HEK293 (cell line): ENCODE data around the gene RGS11.

Source experiments
- CTCF ChIA-PET: fragments of 350-600 bp; formaldehyde crosslinking; extraction: SDS; loops from one replicate; lab custom pipeline; 2021; ENCODE audit warnings: antibody characterized with exemption; lab: Yijun Ruan, JAX
- POLR2A ChIA-PET: fragments of 300-600 bp; formaldehyde crosslinking; extraction: SDS; loops from one replicate; lab custom pipeline; 2020; ENCODE audit warnings: antibody characterized with exemption, inconsistent platforms; lab: Yijun Ruan, JAX
- H3K27ac ChIP-seq: fragments of 200-500 bp; sonication (Bioruptor generic); 2 replicates; pipeline ENCODE4 v1.5.1; 2014; ENCODE audit warnings: low read depth, low read length, control low read depth, inconsistent platforms; ENCODE audit errors: extremely low read depth
- H3K36me3 ChIP-seq, 2 experiments: fragments of 200-500 bp in 1 of 2; sonication (Bioruptor generic) in 1 of 2; 1 replicate in 1 of 2; 2 replicates in 1 of 2; pipeline ENCODE4 v1.5.1; 2014 to 2017; ENCODE audit warnings: inconsistent platforms in 2 of 2, low read length in 2 of 2; ENCODE audit not compliant: control insufficient read depth in 2 of 2, insufficient read depth in 1 of 2
- H3K4me1 ChIP-seq: fragments of 200-500 bp; sonication (Bioruptor generic); 2 replicates; pipeline ENCODE4 v1.5.1; 2014; ENCODE audit warnings: mild to moderate bottlenecking, low read length, inconsistent platforms; ENCODE audit not compliant: control insufficient read depth, insufficient read depth
- H3K4me3 ChIP-seq: 2 replicates; pipeline ENCODE4 v1.5.1; 2011; ENCODE audit warnings: low read depth, mild to moderate bottlenecking, control low read depth, low read length, moderate library complexity
- H3K9me3 ChIP-seq: fragments of 200-500 bp; sonication (Bioruptor generic); 2 replicates; pipeline ENCODE4 v1.5.1; 2014; ENCODE audit warnings: low read depth, low read length, inconsistent platforms; ENCODE audit not compliant: control insufficient read depth, insufficient read depth
- EGR2 ChIP-seq: fragments of 450-650 bp; formaldehyde crosslinking; IDR thresholded peaks from 2 replicates; pipeline ENCODE4 v1.5.1; 2016; ENCODE audit warnings: low read depth, missing biosample characterization, missing genetic modification characterization
- GLIS1 ChIP-seq: fragments of 450-650 bp; formaldehyde crosslinking; IDR thresholded peaks from 2 replicates; pipeline ENCODE4 v1.5.1; 2016; ENCODE audit warnings: missing biosample characterization, missing genetic modification characterization
- REPIN1 ChIP-seq: fragments of 450-650 bp; formaldehyde crosslinking; IDR thresholded peaks from 2 replicates; pipeline ENCODE4 v1.5.1; 2017; ENCODE audit warnings: missing biosample characterization, missing genetic modification characterization, low read depth
- ZBTB20 ChIP-seq: fragments of 450-650 bp; formaldehyde crosslinking; IDR thresholded peaks from 2 replicates; pipeline ENCODE4 v1.5.1; 2016; ENCODE audit warnings: missing biosample characterization, missing genetic modification characterization
- ZBTB8A ChIP-seq: fragments of 450-650 bp; formaldehyde crosslinking; IDR thresholded peaks from 2 replicates; pipeline ENCODE4 v1.5.1; 2016; ENCODE audit warnings: missing biosample characterization, missing genetic modification characterization
- ZEB2 ChIP-seq: fragments of 450-650 bp; formaldehyde crosslinking; IDR thresholded peaks from 2 replicates; pipeline ENCODE4 v1.5.1; 2016; ENCODE audit warnings: missing biosample characterization, missing genetic modification characterization
- ZFHX2 ChIP-seq: fragments of 450-650 bp; formaldehyde crosslinking; conservative IDR thresholded peaks from 2 replicates; pipeline ENCODE4 v1.5.1; 2016; ENCODE audit warnings: missing biosample characterization, missing genetic modification characterization
- ZNF214 ChIP-seq: fragments of 450-650 bp; formaldehyde crosslinking; IDR thresholded peaks from 2 replicates; pipeline ENCODE4 v1.5.1; 2017; ENCODE audit warnings: missing biosample characterization, mild to moderate bottlenecking, missing genetic modification characterization, borderline replicate concordance
- ZNF223 ChIP-seq: fragments of 450-650 bp; formaldehyde crosslinking; IDR thresholded peaks from 2 replicates; pipeline ENCODE4 v1.5.1; 2016; ENCODE audit warnings: missing biosample characterization, missing genetic modification characterization
- ZNF658 ChIP-seq: fragments of 450-650 bp; formaldehyde crosslinking; IDR thresholded peaks from 2 replicates; pipeline ENCODE4; 2016; ENCODE audit warnings: missing biosample characterization, missing genetic modification characterization
- ZNF768 ChIP-seq: fragments of 450-650 bp; formaldehyde crosslinking; IDR thresholded peaks from 2 replicates; pipeline ENCODE4 v1.5.1; 2018; ENCODE audit warnings: missing biosample characterization, mild to moderate bottlenecking, missing genetic modification characterization
- ZNF791 ChIP-seq: fragments of 450-650 bp; formaldehyde crosslinking; IDR thresholded peaks from 2 replicates; pipeline ENCODE4 v1.5.1; 2016; ENCODE audit warnings: missing biosample characterization, missing genetic modification characterization
- TF ChIP-seq, protein P1 (sequence below): fragments of 450-650 bp; formaldehyde crosslinking; IDR thresholded peaks from 2 replicates; pipeline ENCODE4 v1.5.1; 2017; ENCODE audit warnings: missing biosample characterization, missing genetic modification characterization
- TF ChIP-seq, protein P2 (sequence below): fragments of 450-650 bp; formaldehyde crosslinking; IDR thresholded peaks from 2 replicates; pipeline ENCODE4 v1.5.1; 2016; ENCODE audit warnings: missing biosample characterization, missing genetic modification characterization
- TF ChIP-seq, protein P3 (sequence below): fragments of 450-650 bp; formaldehyde crosslinking; IDR thresholded peaks from 2 replicates; pipeline ENCODE4 v1.5.1; 2017; ENCODE audit warnings: missing biosample characterization, missing genetic modification characterization
- TF ChIP-seq, protein P4 (sequence below): fragments of 450-650 bp; formaldehyde crosslinking; IDR thresholded peaks from 2 replicates; pipeline ENCODE4 v1.5.1; 2016; ENCODE audit warnings: missing biosample characterization, missing genetic modification characterization, borderline replicate concordance

Gene RGS11

DNA sequence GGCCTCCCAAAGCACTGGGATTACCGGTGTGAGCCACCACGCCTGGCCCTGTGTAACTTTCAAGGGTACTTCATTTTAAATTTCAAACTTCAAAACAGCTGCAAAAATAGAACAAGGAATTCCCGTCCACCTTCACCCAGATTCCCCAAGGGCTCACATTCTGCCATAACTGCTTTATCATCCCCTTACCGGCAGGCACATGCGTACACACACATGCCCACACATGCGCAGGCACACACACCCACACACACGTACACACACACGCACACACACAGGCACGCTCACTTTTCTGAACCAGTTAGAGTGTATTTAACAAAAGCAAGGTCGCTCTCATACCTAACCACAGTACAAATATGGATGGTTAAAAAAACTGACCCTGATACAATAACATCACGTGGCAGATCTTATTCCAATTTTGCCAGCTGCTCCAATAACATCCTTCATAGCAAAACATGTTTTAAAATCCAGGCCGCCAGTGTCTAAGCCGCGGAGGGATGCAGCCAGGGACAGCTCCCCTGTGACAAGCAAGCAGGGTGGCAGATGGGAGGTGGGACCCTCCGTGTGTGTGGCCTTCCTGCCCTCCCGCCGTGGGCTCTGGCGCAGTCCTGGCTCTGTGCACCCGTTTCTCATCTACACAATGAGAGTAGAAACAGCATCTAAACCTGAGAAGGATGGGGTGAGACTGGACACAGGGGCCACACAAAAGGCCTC lies 30.3 kb upstream of the RGS11 start:
- CTCF ChIA-PET: no interaction called here
- POLR2A ChIA-PET: no interaction called here
- H3K4me1 ChIP-seq: no peaks in the 10 kb centered on the region
- H3K9me3 ChIP-seq: no peaks in the 10 kb centered on the region
- H3K27ac ChIP-seq: no peak overlapping the region
- H3K36me3 ChIP-seq: peaks cover 0 to 64% of the 10 kb centered on the region in 2 experiments; a peak in 2 of 3 replicates
- TF ChIP-seq EGR2 (tag by site-specific recombination) (peak; percentile 84), ZFHX2 (tag by site-specific recombination) (peak; percentile 91), ZEB2 (tag by site-specific recombination) (no peak)
- TF ChIP-seq, protein P1, sequence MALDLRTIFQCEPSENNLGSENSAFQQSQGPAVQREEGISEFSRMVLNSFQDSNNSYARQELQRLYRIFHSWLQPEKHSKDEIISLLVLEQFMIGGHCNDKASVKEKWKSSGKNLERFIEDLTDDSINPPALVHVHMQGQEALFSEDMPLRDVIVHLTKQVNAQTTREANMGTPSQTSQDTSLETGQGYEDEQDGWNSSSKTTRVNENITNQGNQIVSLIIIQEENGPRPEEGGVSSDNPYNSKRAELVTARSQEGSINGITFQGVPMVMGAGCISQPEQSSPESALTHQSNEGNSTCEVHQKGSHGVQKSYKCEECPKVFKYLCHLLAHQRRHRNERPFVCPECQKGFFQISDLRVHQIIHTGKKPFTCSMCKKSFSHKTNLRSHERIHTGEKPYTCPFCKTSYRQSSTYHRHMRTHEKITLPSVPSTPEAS (tag by site-specific recombination): peak; percentile 64; the same call in 1 of the 2 replicates
- H3K4me3 ChIP-seq: no peak overlapping the region

DNA sequence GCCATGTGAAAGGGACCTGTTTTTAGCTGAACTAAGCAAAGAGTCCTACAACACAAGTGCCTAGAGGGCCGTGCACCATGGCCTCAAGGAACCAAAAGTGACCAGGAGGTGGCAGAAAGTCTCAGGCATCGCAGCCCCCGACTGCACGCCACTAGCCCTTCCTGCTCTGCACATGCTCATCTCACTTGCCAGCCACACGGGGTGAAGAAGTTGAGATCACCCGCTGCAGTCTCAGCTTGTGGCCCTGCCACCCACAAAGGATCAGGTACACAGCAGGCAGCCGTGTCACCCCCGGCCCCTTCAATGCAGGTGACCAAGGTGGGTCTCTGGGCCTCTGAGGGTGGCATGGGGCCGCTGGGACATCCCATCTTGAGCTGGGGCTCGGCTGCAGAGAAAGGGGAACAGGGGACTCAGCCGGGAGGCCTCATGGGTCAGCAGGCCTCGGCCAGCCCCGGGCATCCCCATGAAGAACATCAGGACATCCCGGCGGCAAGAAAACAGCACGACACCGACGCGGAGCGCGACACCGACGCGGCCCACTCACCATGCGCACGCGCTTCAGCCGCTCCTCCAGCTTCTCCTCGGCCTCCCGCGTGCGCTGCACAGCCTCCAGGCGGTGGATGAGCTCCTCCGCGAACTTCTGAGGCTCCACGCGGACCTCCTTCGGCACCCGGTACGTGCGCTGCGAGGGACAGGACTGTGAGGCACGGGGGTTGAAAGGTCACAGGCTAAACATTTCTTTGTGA lies 28.2 kb upstream of the RGS11 start:
- no peak overlapping the region for H3K27ac ChIP-seq
- CTCF ChIA-PET: interaction anchor here (0.5 kb wide), 1 partner anchor 34 kb away, joined by 3 read pairs; no protein-coding TSS in a partner anchor
- no peaks in the 10 kb centered on the region for H3K9me3 ChIP-seq
- no peak for TF ChIP-seq ZNF658 (tag by site-specific recombination)
- TF ChIP-seq GLIS1: peak; percentile 54
- TF ChIP-seq, protein P2, sequence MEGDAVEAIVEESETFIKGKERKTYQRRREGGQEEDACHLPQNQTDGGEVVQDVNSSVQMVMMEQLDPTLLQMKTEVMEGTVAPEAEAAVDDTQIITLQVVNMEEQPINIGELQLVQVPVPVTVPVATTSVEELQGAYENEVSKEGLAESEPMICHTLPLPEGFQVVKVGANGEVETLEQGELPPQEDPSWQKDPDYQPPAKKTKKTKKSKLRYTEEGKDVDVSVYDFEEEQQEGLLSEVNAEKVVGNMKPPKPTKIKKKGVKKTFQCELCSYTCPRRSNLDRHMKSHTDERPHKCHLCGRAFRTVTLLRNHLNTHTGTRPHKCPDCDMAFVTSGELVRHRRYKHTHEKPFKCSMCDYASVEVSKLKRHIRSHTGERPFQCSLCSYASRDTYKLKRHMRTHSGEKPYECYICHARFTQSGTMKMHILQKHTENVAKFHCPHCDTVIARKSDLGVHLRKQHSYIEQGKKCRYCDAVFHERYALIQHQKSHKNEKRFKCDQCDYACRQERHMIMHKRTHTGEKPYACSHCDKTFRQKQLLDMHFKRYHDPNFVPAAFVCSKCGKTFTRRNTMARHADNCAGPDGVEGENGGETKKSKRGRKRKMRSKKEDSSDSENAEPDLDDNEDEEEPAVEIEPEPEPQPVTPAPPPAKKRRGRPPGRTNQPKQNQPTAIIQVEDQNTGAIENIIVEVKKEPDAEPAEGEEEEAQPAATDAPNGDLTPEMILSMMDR (tag by site-specific recombination): peak; percentile 35; the same call in 1 of the 2 replicates
- TF ChIP-seq, all 188 proteins: peak for 2
- Histone ChIP-seq H3K4me1 (no peaks in the 10 kb centered on the region), H3K4me3 (no peak overlapping the region), H3K36me3 (peaks cover 0 to 53% of the 10 kb centered on the region in 2 experiments; a peak in 2 of 3 replicates)
- POLR2A ChIA-PET: no interaction called here

DNA sequence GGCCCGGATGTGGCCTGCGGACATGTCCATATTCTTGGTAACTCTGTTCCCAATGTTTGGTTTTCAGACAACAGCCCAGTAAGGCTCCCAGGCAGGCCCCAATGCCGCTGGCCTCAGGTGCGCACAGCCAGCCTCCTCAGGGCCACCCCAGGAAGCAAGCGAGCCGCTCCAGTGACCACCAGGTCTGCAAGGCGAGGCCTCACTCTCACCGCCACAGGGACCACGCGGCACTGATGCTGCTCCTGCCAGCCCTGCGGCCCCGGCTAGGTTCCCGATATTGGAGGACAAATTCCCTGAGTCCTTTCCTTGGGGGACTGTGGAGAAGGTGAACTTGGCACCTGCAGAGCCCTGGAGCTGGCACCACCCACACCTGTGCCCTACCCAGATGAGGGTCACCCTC lies 26.2 kb upstream of the RGS11 start:
- Histone ChIP-seq H3K36me3 (peaks cover 0 to 48% of the 10 kb centered on the region in 2 experiments; a peak in 2 of 3 replicates), H3K9me3 (no peaks in the 10 kb centered on the region), H3K4me3 (no peak overlapping the region), H3K4me1 (no peaks in the 10 kb centered on the region), H3K27ac (no peak overlapping the region)
- POLR2A ChIA-PET: no interaction called here
- CTCF ChIA-PET: no interaction called here
- TF ChIP-seq ZBTB20 (tag by site-specific recombination) (no peak), ZNF791 (no peak), ZNF768 (tag by site-specific recombination) (no peak), ZBTB8A (tag by site-specific recombination) (no peak), ZNF223 (no peak), ZNF214 (tag by site-specific recombination) (no peak), REPIN1 (tag by site-specific recombination) (no peak)
- TF ChIP-seq, protein P2 (tag by site-specific recombination): no peak
- TF ChIP-seq, protein P3, sequence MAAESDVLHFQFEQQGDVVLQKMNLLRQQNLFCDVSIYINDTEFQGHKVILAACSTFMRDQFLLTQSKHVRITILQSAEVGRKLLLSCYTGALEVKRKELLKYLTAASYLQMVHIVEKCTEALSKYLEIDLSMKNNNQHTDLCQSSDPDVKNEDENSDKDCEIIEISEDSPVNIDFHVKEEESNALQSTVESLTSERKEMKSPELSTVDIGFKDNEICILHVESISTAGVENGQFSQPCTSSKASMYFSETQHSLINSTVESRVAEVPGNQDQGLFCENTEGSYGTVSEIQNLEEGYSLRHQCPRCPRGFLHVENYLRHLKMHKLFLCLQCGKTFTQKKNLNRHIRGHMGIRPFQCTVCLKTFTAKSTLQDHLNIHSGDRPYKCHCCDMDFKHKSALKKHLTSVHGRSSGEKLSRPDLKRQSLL (tag by site-specific recombination): no peak
- TF ChIP-seq, protein P4, sequence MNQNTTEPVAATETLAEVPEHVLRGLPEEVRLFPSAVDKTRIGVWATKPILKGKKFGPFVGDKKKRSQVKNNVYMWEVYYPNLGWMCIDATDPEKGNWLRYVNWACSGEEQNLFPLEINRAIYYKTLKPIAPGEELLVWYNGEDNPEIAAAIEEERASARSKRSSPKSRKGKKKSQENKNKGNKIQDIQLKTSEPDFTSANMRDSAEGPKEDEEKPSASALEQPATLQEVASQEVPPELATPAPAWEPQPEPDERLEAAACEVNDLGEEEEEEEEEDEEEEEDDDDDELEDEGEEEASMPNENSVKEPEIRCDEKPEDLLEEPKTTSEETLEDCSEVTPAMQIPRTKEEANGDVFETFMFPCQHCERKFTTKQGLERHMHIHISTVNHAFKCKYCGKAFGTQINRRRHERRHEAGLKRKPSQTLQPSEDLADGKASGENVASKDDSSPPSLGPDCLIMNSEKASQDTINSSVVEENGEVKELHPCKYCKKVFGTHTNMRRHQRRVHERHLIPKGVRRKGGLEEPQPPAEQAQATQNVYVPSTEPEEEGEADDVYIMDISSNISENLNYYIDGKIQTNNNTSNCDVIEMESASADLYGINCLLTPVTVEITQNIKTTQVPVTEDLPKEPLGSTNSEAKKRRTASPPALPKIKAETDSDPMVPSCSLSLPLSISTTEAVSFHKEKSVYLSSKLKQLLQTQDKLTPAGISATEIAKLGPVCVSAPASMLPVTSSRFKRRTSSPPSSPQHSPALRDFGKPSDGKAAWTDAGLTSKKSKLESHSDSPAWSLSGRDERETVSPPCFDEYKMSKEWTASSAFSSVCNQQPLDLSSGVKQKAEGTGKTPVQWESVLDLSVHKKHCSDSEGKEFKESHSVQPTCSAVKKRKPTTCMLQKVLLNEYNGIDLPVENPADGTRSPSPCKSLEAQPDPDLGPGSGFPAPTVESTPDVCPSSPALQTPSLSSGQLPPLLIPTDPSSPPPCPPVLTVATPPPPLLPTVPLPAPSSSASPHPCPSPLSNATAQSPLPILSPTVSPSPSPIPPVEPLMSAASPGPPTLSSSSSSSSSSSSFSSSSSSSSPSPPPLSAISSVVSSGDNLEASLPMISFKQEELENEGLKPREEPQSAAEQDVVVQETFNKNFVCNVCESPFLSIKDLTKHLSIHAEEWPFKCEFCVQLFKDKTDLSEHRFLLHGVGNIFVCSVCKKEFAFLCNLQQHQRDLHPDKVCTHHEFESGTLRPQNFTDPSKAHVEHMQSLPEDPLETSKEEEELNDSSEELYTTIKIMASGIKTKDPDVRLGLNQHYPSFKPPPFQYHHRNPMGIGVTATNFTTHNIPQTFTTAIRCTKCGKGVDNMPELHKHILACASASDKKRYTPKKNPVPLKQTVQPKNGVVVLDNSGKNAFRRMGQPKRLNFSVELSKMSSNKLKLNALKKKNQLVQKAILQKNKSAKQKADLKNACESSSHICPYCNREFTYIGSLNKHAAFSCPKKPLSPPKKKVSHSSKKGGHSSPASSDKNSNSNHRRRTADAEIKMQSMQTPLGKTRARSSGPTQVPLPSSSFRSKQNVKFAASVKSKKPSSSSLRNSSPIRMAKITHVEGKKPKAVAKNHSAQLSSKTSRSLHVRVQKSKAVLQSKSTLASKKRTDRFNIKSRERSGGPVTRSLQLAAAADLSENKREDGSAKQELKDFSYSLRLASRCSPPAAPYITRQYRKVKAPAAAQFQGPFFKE (tag by site-specific recombination): no peak
